HG03108 (cell line): ENCODE results near the gene SPHK1.
A peak's percentile ranks its signal among the peaks of the same experiment; 100 is the strongest.

Experiments used
- ATAC-seq: cut with Tn5 transposase; IDR thresholded peaks from one replicate; pipeline ENCODE4 v1.9.1; 2021; ENCODE audit warnings: moderate library complexity; ENCODE audit not compliant: unreplicated experiment

The SPHK1 gene

GRCh38 chr17:76383546-76384221 is 725 bp upstream of the SPHK1 start:
- ATAC-seq = peak; percentile 15

- no peak for ATAC-seq
Observed at GRCh38 chr17:76384987-76385891, 830 bp downstream of the SPHK1 start.

- no peak for ATAC-seq
Observed at GRCh38 chr17:76385892-76386786, 1.7 kb downstream of the SPHK1 start.

- ATAC-seq = no peak
Observed at GRCh38 chr17:76386966-76387765, 2.8 kb downstream of the SPHK1 start.

- no peak for ATAC-seq
Observed at GRCh38 chr17:76388966-76389888, 4.8 kb downstream of the SPHK1 start.

- no peak for ATAC-seq
Observed at GRCh38 chr17:76390003-76390421, 5.6 kb downstream of the SPHK1 start.

GRCh38 chr17:76391200-76391715 is 6.8 kb downstream of the SPHK1 start:
- ATAC-seq = no peak

GRCh38 chr17:76394166-76394565 is 9.8 kb downstream of the SPHK1 start:
- ATAC-seq = no peak

GRCh38 chr17:76395980-76396379 is 11.6 kb downstream of the SPHK1 start:
- ATAC-seq = no peak

- ATAC-seq = no peak
Observed at GRCh38 chr17:76397184-76397583, 12.8 kb downstream of the SPHK1 start.

- no peak for ATAC-seq
Observed at GRCh38 chr17:76397687-76398522, 13.5 kb downstream of the SPHK1 start.

GRCh38 chr17:76398523-76399174 is 14.2 kb downstream of the SPHK1 start:
- ATAC-seq = no peak

GRCh38 chr17:76399175-76400172 is 15.1 kb downstream of the SPHK1 start:
- ATAC-seq = no peak

- ATAC-seq = no peak
Observed at GRCh38 chr17:76402711-76403110, 18.3 kb downstream of the SPHK1 start.

GRCh38 chr17:76404256-76404655 is 19.8 kb downstream of the SPHK1 start:
- no peak for ATAC-seq

- ATAC-seq = no peak
Observed at GRCh38 chr17:76404976-76405563, 20.7 kb downstream of the SPHK1 start.
